Neural cell (in vitro differentiated cells): ENCODE results near the gene RIBC2. TPM values are rescaled to one million over a fixed set of nuclear protein-coding genes. Genes with fewer than 3 reads are reported as not detected.

Source experiments
- H2AFZ ChIP-seq: fragments of 200-600, 300-800 bp; sonication (generic), shearing (Covaris generic); 2 replicates; pipeline ENCODE4 v1.6.0; 2014; ENCODE audit warnings: low read depth, mild to moderate bottlenecking, antibody characterized with exemption, low read length, moderate library complexity
- H3F3A ChIP-seq: fragments of 200-600 bp; shearing (Covaris generic); 2 replicates; pipeline ENCODE4 v1.6.1; 2016; ENCODE audit warnings: mild to moderate bottlenecking, moderate library complexity, mixed read lengths, antibody characterized with exemption, low read length; ENCODE audit not compliant: insufficient read depth, poor library complexity, severe bottlenecking
- H3K27ac ChIP-seq: fragments of 200-600, 300-800 bp; sonication (generic), shearing (Covaris generic); 2 replicates; pipeline ENCODE4 v1.5.1; 2014; ENCODE audit warnings: mild to moderate bottlenecking, low read length, moderate library complexity
- H3K27me3 ChIP-seq: fragments of 300-800, 200-600 bp; sonication (generic), shearing (Covaris generic); 2 replicates; pipeline ENCODE4 v1.6.0; 2014; ENCODE audit warnings: mild to moderate bottlenecking, low read depth, low read length, moderate library complexity; ENCODE audit not compliant: insufficient read depth
- H3K36me3 ChIP-seq: fragments of 300-800, 200-600 bp; sonication (generic), shearing (Covaris generic); 2 replicates; pipeline ENCODE4 v1.5.1; 2014; ENCODE audit warnings: mild to moderate bottlenecking, antibody characterized with exemption, low read length, moderate library complexity; ENCODE audit not compliant: insufficient read depth
- H3K4me2 ChIP-seq: fragments of 300-800, 200-600 bp; sonication (generic), shearing (Covaris generic); 2 replicates; pipeline ENCODE4 v1.6.0; 2014; ENCODE audit warnings: mild to moderate bottlenecking, low read length
- H3K4me3 ChIP-seq: fragments of 300-800, 200-600 bp; sonication (generic), shearing (Covaris generic); 2 replicates; pipeline ENCODE4 v1.5.1; 2014; ENCODE audit warnings: mild to moderate bottlenecking, low read length, moderate library complexity
- H3K79me2 ChIP-seq: fragments of 200-600 bp; shearing (Covaris generic); replicated peaks from 2 replicates; pipeline ENCODE4 v1.6.0; 2014; ENCODE audit warnings: mild to moderate bottlenecking, low read length, moderate library complexity; ENCODE audit not compliant: insufficient read depth
- H3K9ac ChIP-seq: fragments of 300-800, 200-600 bp; sonication (generic), shearing (Covaris generic); 2 replicates; pipeline ENCODE4 v1.6.1; 2016; ENCODE audit warnings: mild to moderate bottlenecking, low read length, mixed read lengths
- H3K9me2 ChIP-seq: fragments of 200-600 bp; shearing (Covaris generic); 2 replicates; pipeline ENCODE4 v1.6.1; 2016; ENCODE audit warnings: mild to moderate bottlenecking, low read length, mixed read lengths; ENCODE audit not compliant: insufficient read depth
- H3K9me3 ChIP-seq: fragments of 200-600, 300-800 bp; sonication (generic), shearing (Covaris generic); 2 replicates; pipeline ENCODE4 v1.6.1; 2016; ENCODE audit warnings: mild to moderate bottlenecking, mixed run types, low read length, moderate library complexity, mixed read lengths
- H4K20me1 ChIP-seq: fragments of 200-600 bp; shearing (Covaris generic); 2 replicates; pipeline ENCODE4 v1.6.1; 2016; ENCODE audit warnings: mild to moderate bottlenecking, mixed run types; ENCODE audit not compliant: insufficient read depth
- EP300 ChIP-seq: fragments of 450-650 bp; conservative IDR thresholded peaks from 2 replicates; pipeline ENCODE4 v1.6.1; 2014; ENCODE audit warnings: antibody characterized with exemption, mild to moderate bottlenecking, moderate library complexity; ENCODE audit not compliant: poor library complexity, severe bottlenecking
- EZH2 ChIP-seq: fragments of 200-600, 300-800 bp; shearing (Covaris generic), sonication (generic); IDR thresholded peaks from 2 replicates; pipeline ENCODE4 v1.6.1; 2014; ENCODE audit warnings: antibody characterized with exemption, low read length, borderline replicate concordance, mild to moderate bottlenecking; ENCODE audit not compliant: insufficient read depth, poor library complexity, severe bottlenecking
- MXI1 ChIP-seq: fragments of 450-650 bp; conservative IDR thresholded peaks from 2 replicates; pipeline ENCODE4 v1.6.1; 2014; ENCODE audit warnings: antibody characterized with exemption, mild to moderate bottlenecking; ENCODE audit not compliant: poor library complexity, severe bottlenecking
- POLR2AphosphoS5 ChIP-seq: IDR thresholded peaks from 2 replicates; pipeline ENCODE4 v1.6.1; 2012
- RAD21 ChIP-seq: fragments of 450-650 bp; conservative IDR thresholded peaks from 2 replicates; pipeline ENCODE4 v1.6.1; 2014; ENCODE audit warnings: antibody characterized with exemption, mild to moderate bottlenecking, moderate library complexity
- SMC3 ChIP-seq: fragments of 450-650 bp; conservative IDR thresholded peaks from 2 replicates; pipeline ENCODE4 v1.6.1; 2014; ENCODE audit warnings: antibody characterized with exemption, mild to moderate bottlenecking, moderate library complexity; ENCODE audit not compliant: poor library complexity
- TAF1 ChIP-seq: IDR thresholded peaks from 2 replicates; pipeline ENCODE4 v1.6.1; 2012; ENCODE audit warnings: low read depth
- polyA plus RNA-seq: library from polyadenylated mRNA; depleted of rRNA; stranded (reverse); fragments of >200 nt; gene quantifications from 2 replicates; pipeline ENCODE4 v1.2.3, GENCODE V29; 2014
- TF ChIP-seq, protein P1 (sequence below): IDR thresholded peaks from 2 replicates; pipeline ENCODE4 v1.6.1; 2012; ENCODE audit warnings: borderline replicate concordance
- TF ChIP-seq, protein P2 (sequence below): fragments of 450-650 bp; IDR thresholded peaks from 2 replicates; pipeline ENCODE4 v1.5.1; 2014; ENCODE audit warnings: antibody characterized with exemption, mild to moderate bottlenecking, moderate library complexity; ENCODE audit not compliant: poor library complexity, severe bottlenecking

The RIBC2 gene
- polyA plus RNA-seq, 1 donor from 2014 or later = not detected

DNA sequence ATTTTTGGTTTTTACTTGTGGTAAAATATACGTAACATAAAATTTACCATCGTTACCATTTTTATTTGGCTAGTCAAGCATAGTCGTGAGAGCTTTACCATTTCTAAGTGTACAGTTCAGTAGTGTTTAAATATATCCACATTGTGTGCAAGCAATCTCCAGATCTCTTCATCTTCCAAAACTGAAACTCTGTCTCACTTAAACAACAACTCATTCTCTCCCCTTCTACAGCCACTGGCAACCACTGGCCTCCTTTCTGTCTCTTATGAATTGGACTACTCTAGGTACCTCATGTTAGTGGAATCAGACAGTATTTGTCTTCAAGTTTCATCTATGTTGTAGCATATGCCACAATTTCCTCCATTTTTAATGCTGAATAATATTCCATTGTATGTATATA, 37.5 kb upstream of the RIBC2 start:
- H3K36me3 ChIP-seq = no peaks in the 10 kb centered on the region
- H4K20me1 ChIP-seq = no peaks in the 10 kb centered on the region
- H3K27me3 ChIP-seq = no peaks in the 10 kb centered on the region
- H3F3A ChIP-seq = no peaks in the 10 kb centered on the region
- TF ChIP-seq EZH2 = no peak
- TF ChIP-seq, protein P1, sequence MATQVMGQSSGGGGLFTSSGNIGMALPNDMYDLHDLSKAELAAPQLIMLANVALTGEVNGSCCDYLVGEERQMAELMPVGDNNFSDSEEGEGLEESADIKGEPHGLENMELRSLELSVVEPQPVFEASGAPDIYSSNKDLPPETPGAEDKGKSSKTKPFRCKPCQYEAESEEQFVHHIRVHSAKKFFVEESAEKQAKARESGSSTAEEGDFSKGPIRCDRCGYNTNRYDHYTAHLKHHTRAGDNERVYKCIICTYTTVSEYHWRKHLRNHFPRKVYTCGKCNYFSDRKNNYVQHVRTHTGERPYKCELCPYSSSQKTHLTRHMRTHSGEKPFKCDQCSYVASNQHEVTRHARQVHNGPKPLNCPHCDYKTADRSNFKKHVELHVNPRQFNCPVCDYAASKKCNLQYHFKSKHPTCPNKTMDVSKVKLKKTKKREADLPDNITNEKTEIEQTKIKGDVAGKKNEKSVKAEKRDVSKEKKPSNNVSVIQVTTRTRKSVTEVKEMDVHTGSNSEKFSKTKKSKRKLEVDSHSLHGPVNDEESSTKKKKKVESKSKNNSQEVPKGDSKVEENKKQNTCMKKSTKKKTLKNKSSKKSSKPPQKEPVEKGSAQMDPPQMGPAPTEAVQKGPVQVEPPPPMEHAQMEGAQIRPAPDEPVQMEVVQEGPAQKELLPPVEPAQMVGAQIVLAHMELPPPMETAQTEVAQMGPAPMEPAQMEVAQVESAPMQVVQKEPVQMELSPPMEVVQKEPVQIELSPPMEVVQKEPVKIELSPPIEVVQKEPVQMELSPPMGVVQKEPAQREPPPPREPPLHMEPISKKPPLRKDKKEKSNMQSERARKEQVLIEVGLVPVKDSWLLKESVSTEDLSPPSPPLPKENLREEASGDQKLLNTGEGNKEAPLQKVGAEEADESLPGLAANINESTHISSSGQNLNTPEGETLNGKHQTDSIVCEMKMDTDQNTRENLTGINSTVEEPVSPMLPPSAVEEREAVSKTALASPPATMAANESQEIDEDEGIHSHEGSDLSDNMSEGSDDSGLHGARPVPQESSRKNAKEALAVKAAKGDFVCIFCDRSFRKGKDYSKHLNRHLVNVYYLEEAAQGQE = no peak
- TF ChIP-seq MXI1 = no peak
- TF ChIP-seq SMC3 = no peak
- TF ChIP-seq TAF1 = no peak
- TF ChIP-seq, protein P2, sequence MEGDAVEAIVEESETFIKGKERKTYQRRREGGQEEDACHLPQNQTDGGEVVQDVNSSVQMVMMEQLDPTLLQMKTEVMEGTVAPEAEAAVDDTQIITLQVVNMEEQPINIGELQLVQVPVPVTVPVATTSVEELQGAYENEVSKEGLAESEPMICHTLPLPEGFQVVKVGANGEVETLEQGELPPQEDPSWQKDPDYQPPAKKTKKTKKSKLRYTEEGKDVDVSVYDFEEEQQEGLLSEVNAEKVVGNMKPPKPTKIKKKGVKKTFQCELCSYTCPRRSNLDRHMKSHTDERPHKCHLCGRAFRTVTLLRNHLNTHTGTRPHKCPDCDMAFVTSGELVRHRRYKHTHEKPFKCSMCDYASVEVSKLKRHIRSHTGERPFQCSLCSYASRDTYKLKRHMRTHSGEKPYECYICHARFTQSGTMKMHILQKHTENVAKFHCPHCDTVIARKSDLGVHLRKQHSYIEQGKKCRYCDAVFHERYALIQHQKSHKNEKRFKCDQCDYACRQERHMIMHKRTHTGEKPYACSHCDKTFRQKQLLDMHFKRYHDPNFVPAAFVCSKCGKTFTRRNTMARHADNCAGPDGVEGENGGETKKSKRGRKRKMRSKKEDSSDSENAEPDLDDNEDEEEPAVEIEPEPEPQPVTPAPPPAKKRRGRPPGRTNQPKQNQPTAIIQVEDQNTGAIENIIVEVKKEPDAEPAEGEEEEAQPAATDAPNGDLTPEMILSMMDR = no peak
- no peak for TF ChIP-seq RAD21
- TF ChIP-seq POLR2AphosphoS5 = no peak
- TF ChIP-seq EP300 = no peak
- H3K79me2 ChIP-seq = no peaks in the 10 kb centered on the region
- H2AFZ ChIP-seq = no peak overlapping the region
- no peak overlapping the region for H3K27ac ChIP-seq
- H3K9ac ChIP-seq = no peak overlapping the region
- no peaks in the 10 kb centered on the region for H3K9me3 ChIP-seq
- H3K4me3 ChIP-seq = no peak overlapping the region
- H3K9me2 ChIP-seq = no peaks in the 10 kb centered on the region
- H3K4me2 ChIP-seq = no peak overlapping the region

DNA sequence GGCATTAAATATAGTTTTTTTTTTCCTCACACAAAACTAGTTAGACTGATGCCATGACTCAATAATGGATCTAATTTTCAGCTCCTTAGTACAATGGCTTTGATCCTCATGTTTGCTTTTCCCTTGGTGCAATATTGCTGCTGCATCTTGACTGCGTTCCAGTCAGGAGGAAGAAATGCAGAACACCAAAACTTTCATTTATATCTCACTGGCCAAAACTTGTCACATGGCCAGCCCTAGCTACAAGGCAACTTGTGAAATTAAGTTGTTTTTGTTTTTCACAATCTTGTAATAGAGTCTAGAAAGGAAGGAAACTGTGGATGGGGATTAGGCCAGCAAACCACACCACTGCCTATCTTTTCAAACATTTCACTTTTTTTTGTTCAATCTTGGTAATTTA, 36.8 kb upstream of the RIBC2 start:
- no peaks in the 10 kb centered on the region for H3F3A ChIP-seq
- H3K9me3 ChIP-seq = no peaks in the 10 kb centered on the region
- H3K4me2 ChIP-seq = no peak overlapping the region
- TF ChIP-seq EP300 (no peak), RAD21 (no peak)
- TF ChIP-seq, protein P2 = no peak
- H3K27ac ChIP-seq = no peak overlapping the region
- no peaks in the 10 kb centered on the region for H3K27me3 ChIP-seq
- H4K20me1 ChIP-seq = no peaks in the 10 kb centered on the region
- no peak overlapping the region for H2AFZ ChIP-seq
- no peaks in the 10 kb centered on the region for H3K36me3 ChIP-seq
- no peaks in the 10 kb centered on the region for H3K79me2 ChIP-seq
- no peaks in the 10 kb centered on the region for H3K9me2 ChIP-seq
- H3K4me3 ChIP-seq = no peak overlapping the region
- H3K9ac ChIP-seq = no peak overlapping the region
